Brain microvascular endothelial cell (primary cell): ENCODE measurements around the gene EXOSC7.

Source experiments
- DNase-seq: peaks from one replicate; pipeline ENCODE4 v3.0.0-alpha.2; 2020
- H3K27ac ChIP-seq: fragments of 250-450 bp; sonication (Bioruptor Pico); 2 replicates; pipeline ENCODE4 v1.5.1; 2020; ENCODE audit warnings: mild to moderate bottlenecking, moderate library complexity
- H3K27me3 ChIP-seq: fragments of 250-450 bp; sonication (Bioruptor Pico); replicated peaks from 2 replicates; pipeline ENCODE4 v1.5.1; 2020; ENCODE audit warnings: mild to moderate bottlenecking
- H3K36me3 ChIP-seq: fragments of 250-450 bp; sonication (Bioruptor Pico); replicated peaks from 2 replicates; pipeline ENCODE4 v1.5.1; 2020; ENCODE audit warnings: mild to moderate bottlenecking
- H3K4me3 ChIP-seq: 2 replicates; pipeline ENCODE4 v1.5.1; 2011; ENCODE audit warnings: low read depth, mild to moderate bottlenecking, control low read depth, low read length, moderate library complexity
- in situ Hi-C: cut with HindIII; loops from 2 replicates; pipeline ENCODE4 v1.10.0; 2017; ENCODE audit warnings: low sequenced_read_pairs, low pct_ligation_motif_present
- TF ChIP-seq, protein P1 (sequence below): IDR thresholded peaks from 2 replicates; pipeline ENCODE4 v1.5.1; 2011; ENCODE audit warnings: low read depth, mild to moderate bottlenecking, moderate library complexity, low read length, control low read depth, inconsistent platforms; ENCODE audit errors: missing control alignments

The EXOSC7 gene

DNA sequence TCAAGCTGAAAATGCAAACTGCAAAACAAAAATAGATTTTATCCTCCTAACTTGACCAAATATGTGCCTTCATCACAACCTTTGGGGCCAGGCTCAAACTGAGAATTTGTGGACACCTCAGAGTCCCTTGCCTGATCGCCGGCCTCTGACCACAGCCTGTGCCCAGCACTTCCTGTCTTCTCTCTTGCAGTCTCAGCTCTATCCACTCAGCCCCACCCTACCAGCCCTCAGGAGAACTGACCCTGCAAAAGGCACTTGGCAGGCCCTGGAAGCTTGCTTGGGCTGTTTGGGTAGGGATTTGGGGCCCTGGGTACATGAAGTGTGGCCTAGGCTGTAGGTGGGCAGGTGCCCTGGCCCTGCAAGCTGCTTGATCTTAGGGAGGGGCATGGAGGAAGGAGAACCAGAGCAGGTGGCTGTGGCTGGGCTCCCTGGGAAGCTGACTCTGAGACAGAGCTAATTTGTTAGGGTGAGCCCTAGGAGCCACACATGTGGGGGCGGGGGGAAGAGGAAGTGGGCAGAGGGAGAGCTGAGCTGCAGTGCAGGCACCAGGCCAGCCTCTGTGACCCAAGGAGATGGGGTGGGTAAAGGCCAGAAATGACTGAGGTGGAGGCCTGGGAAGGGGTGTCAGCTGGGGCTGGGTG lies 58.7 kb downstream of the EXOSC7 start:
- no peak for DNase-seq

DNA sequence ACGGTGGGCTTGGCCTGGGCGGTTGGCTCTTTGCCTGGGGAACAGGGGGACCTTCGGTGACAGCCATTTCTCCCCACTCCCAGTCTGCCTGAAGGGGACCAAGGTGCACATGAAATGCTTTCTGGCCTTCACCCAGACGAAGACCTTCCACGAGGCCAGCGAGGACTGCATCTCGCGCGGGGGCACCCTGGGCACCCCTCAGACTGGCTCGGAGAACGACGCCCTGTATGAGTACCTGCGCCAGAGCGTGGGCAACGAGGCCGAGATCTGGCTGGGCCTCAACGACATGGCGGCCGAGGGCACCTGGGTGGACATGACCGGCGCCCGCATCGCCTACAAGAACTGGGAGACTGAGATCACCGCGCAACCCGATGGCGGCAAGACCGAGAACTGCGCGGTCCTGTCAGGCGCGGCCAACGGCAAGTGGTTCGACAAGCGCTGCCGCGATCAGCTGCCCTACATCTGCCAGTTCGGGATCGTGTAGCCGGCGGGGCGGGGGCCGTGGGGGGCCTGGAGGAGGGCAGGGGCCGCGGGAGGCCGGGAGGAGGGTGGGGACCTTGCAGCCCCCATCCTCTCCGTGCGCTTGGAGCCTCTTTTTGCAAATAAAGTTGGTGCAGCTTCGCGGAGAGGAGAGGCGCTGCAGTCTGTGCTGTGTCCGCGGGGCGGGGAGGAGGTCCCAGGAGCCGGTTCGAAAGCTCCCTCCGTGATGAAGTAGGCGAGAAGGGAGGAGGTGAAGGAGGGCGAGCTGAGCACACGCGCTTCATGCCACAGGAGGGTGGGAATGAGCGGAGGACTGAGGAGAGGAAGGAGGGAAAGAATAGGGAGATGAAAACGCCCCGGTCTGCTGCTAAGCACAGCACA lies 59.6 kb downstream of the EXOSC7 start:
- H3K4me3 ChIP-seq, result peak overlapping the region; percentile 47
- TF ChIP-seq, protein P1, sequence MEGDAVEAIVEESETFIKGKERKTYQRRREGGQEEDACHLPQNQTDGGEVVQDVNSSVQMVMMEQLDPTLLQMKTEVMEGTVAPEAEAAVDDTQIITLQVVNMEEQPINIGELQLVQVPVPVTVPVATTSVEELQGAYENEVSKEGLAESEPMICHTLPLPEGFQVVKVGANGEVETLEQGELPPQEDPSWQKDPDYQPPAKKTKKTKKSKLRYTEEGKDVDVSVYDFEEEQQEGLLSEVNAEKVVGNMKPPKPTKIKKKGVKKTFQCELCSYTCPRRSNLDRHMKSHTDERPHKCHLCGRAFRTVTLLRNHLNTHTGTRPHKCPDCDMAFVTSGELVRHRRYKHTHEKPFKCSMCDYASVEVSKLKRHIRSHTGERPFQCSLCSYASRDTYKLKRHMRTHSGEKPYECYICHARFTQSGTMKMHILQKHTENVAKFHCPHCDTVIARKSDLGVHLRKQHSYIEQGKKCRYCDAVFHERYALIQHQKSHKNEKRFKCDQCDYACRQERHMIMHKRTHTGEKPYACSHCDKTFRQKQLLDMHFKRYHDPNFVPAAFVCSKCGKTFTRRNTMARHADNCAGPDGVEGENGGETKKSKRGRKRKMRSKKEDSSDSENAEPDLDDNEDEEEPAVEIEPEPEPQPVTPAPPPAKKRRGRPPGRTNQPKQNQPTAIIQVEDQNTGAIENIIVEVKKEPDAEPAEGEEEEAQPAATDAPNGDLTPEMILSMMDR, result peak; percentile 25
- no peaks in the 10 kb centered on the region for H3K27me3 ChIP-seq
- H3K36me3 ChIP-seq, result no peaks in the 10 kb centered on the region
- in situ Hi-C loops, result loop anchor here (25.0 kb wide), 1 partner anchor 477 kb away; no protein-coding TSS in a partner anchor
- no peak for DNase-seq
- no peak overlapping the region for H3K27ac ChIP-seq

More for the DNA sequence above, 58.7 kb downstream of the EXOSC7 start:
- H3K27ac ChIP-seq, result no peak overlapping the region
- no peaks in the 10 kb centered on the region for H3K27me3 ChIP-seq
- H3K36me3 ChIP-seq, result no peaks in the 10 kb centered on the region
- H3K4me3 ChIP-seq, result no peak overlapping the region
- TF ChIP-seq, protein P1, result no peak
- in situ Hi-C loops, result loop anchor here (25.0 kb wide), 1 partner anchor 478 kb away; no protein-coding TSS in a partner anchor

DNA sequence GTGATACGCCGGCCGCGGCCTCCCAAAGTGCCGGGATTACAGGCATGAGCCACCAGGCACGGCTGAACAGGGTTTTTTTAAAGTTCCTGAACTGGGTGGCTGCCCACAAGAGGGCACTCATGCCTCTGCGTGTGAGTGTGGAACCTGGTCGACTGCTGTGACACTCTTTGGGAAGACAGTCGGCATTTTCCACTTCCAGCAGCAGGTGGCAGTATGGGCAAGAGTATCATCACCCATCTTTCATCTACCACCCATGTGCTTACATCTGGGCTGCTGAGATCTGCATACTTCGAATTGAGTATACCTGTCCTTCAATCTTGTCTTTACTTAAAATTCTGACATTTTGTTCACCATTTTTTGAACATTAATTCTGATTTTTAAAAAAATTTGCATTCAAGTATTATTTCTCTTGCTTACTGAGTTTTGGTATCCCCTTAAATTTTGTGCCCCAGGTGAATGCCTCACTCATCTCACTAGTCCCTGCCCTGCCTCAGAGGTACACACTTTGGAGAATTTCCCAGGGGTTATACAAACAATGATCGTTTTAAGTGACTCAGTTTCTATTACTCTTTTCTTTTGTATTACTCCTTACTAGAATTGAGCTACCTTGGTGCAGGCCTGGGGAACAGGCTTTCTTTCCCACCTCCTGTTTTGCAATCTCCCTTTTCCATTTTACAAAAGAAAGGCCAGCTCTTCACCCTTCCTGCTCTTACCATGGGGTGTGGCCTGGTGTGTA lies 61.8 kb downstream of the EXOSC7 start:
- in situ Hi-C loops, result loop anchor here (25.0 kb wide), 1 partner anchor 474 kb away; no protein-coding TSS in a partner anchor
- Histone ChIP-seq H3K27me3 (no peaks in the 10 kb centered on the region), H3K36me3 (no peaks in the 10 kb centered on the region), H3K4me3 (no peak overlapping the region), H3K27ac (no peak overlapping the region)
- TF ChIP-seq, protein P1, result peak; percentile 95
- DNase-seq, result peak; percentile 94

DNA sequence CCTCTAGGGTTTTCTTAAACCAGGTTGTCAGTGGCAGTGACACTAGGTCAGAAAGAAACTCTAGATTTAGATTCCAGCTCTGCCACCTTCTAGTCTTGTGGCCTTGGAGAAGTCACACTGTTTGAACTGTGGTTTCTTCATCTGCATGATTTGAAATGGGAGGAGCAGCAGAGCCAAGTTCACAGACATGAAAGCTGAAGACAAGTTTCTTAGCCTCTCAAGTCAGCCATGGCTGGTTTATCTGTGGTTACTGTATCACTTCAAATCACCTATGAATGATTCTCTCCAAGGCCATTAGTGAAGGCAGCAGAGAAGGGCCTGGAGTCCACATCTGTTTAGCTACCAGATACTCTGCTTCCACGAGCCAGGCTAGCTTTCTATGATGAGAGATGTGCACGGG lies 65.6 kb downstream of the EXOSC7 start:
- TF ChIP-seq, protein P1, result no peak
- in situ Hi-C loops, result loop anchor here (25.0 kb wide), 1 partner anchor 471 kb away; no protein-coding TSS in a partner anchor
- no peak for DNase-seq
- Histone ChIP-seq H3K4me3 (no peak overlapping the region), H3K36me3 (no peaks in the 10 kb centered on the region), H3K27ac (no peak overlapping the region), H3K27me3 (no peaks in the 10 kb centered on the region)

DNA sequence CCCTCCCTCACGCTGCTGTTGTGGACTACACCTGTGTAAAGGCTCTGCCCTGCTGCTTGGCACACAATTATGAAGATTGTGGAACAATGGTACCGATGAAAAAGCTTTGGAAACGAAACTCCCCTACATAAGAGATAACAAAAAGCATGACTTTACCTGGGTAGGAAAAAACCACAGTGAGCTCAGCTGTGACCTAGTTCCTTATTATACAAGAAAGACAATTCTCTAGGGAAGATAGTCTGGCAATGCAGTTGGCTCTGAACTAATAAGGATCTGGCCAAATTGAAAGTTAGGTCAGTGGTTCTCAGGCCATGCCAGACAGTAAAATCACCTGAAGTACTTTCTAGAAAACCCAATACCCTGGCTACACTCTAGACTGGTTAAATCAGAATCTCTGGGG lies 66.1 kb downstream of the EXOSC7 start:
- Histone ChIP-seq H3K27ac (no peak overlapping the region), H3K27me3 (no peaks in the 10 kb centered on the region), H3K36me3 (no peaks in the 10 kb centered on the region), H3K4me3 (no peak overlapping the region)
- in situ Hi-C loops, result loop anchor here (25.0 kb wide), 1 partner anchor 470 kb away; no protein-coding TSS in a partner anchor
- no peak for DNase-seq
- TF ChIP-seq, protein P1, result no peak
